GM19328 (cell line): Measurements from ENCODE around the gene RASSF3.

Experiments used
- ATAC-seq: cut with Tn5 transposase; IDR thresholded peaks from one replicate; pipeline ENCODE4 v1.9.1; 2021; ENCODE audit warnings: mild to moderate bottlenecking, moderate library complexity; ENCODE audit not compliant: unreplicated experiment

Gene RASSF3

DNA sequence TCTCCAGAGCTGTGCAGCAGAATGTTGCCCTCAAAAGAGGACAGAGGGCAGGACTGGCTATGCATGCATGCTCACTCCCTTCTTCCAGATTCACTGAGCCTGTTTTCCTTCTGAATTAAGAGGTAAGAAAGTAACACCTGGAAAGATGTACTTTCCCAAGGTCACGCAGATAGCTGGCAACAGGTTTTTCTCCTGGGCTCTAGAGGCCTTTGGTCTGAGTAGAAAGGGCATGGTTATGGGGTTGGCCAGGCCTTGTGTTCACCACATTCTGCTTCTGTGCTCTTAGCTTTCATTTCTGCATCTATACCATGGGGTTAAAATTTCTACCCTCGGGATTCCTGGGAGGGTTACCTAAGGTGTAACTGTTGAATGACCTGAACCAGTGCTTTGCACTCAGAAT is 57.5 kb downstream of the RASSF3 start:
- no peak for ATAC-seq

DNA sequence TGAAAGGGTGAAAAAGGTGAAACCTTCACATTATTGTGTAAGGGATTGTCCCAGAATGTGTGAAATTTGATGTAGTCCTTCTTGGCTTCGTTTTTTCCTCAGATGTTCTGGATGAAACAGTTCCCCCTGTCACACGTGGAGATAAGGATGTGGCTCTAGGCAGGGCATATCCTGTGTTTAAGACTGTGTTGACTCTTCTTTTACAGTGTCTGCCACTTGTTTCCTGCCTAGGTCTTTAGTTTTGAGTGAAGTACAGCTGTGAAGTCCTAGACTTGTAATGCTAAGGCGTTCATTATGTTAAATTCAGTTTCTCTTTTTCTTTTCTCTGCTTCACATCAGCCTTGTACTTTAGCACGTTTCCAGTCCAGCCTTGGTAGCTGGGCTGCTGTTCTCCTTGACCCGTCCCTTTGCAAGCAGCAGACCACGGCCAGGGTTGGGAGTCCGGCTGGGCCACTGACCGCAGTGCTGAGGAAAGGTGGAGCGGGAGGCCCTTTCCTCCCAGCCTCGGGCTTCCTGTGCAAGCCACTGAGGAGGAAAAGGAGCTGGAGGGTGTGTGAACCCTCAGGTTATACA is 59.1 kb downstream of the RASSF3 start:
- ATAC-seq = peak; percentile 61

DNA sequence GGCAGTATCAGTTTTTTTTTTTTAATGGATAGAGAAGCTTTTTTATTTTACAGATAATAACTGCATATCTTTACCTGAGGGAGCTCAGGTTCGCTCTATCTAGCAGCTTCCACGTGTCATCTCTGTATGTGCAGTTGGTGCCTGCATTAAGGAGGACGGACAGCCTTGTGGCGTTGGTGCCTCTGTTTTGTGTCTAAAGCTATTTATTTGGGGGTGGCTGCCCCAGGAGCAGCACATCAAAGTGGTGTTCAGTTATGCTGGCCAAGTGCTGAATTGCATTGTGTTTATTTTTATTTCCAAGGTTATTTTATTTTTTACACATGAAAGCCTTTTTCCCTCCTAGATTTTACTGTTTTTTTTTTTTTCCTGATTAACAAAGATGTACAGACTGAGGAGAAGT is 59.7 kb downstream of the RASSF3 start:
- ATAC-seq = no peak

DNA sequence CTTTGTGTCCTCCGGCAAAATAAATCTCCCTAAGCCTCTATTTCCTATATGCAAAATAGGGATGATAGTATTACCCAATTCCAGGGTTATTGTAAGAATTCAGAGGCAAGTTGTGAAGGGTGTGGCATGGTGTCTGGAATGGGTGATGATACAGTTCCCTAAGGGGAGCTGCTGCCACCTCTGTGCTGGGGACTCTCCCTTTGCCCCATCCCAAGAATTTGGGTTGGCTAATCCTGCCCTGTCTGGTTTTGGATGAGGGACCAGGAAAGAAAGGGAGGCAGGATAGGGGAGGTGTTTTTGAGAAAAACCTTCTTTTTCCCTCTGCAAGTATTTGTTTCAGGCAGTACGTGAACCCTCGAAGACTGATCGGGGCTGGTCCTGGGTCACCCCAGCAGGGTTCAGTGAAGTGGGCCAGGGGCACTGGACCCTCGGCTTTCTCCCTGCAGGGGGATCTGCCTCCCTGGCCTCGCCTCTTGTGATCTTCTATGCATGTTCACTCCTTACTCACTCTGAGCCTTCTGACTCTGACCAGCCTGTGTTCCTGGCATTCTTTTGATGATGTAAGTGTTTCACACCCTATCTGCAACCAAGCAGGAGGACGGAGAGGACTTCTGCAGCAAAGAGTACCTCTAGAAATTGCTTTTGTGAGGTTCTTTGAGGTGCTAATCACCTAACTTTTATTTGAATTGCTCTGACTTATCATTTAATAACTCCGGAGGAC is 60.8 kb downstream of the RASSF3 start:
- no peak for ATAC-seq

DNA sequence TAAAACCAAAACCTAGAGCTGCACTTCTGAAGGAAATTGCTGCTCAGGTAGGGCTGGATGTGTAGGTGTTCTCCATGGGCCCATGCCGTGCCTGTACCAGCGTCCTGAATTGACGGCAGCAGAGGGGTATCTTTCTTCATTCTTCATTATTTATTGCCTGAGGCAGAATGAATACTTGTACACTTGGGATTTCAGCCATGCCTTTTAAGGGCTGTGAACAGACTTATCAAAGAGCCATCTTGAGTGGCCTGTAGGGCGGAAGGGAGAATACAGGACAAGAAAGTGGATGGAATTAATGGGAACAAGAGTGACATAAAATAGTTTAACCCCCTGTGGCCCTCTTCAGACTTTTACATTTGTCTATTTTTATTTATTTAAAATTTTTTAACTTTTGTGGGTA is 61.4 kb downstream of the RASSF3 start:
- no peak for ATAC-seq

DNA sequence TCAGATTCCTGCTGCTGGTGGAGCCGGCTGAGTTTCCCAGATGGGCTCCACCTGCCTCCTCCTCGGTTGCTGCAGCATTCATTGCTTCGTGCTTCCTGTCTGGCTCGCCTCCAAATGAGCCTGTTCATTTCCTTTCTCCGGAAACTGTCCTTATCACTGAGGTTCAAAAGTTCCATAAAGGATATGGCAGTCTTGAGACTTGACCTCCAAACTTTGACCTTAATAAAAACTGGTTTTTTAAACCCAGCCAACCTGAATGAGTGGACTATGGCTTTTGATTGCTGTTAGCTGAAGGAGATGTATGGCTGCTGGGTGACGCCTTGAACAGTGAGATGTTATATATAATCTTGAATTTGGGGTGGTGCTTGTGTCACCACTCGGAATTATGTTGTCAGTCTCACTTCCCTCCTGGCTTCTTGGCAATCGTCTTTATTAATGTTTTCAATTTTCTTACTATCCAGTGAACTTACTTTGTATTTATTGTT is 62.7 kb downstream of the RASSF3 start:
- ATAC-seq = no peak

DNA sequence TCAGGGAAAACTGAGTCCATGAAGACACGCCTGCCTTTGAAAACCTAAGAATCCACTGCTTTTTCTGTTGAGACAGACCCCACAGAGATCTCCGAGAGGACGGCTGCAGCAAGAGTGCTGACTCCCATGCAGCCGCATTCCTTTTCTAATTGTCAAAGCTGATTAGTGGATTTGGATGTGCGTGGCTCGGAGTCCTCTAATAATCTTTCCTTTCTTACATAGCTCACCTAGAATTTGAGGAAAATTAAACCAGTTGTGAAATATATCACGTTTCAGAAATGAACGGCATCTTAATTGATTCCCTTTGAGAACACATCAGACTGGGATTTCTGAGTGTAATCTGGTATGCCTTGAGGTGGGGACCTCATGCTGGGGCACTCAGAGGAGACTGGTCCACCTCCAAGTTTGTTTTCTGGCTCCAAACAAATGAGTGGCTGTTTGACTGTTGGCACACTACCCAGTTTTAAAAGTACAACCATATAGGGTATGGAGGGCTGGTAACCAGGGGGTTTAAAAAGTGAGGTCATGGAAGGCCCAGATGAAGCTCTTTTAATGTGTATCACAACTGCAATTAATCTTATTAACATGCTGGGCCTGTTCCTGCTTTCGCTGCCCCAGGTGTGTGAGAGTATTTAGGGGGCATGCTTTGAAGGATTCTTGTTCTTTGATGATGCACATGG is 63.3 kb downstream of the RASSF3 start:
- no peak for ATAC-seq

DNA sequence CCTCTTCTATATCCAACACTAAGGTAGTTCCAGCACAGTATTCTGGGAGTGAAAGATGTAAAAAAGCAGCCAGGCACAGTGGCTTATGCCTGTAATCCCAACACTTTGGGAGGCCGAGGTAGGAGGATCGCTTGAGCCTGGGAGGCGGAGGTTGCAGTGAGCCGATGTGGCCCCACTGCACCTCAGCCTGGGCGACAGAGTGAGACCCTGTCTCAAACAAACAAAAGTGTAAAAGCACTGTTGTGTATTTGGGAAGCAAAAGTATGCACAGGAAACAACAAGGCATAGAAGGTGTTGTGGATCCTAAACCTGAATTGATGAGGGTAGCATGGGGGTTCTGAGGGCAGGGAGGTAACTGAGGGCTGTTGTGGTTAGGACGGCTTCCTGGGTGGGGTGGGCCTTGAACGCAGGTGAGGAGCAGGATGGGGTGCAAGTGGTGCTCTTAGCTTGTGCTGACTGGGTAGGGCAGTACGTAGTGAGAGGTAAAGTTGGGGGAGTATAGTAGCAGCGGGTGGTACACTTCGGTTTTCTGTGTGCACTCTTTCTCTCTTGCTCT is 64.2 kb downstream of the RASSF3 start:
- ATAC-seq = no peak

DNA sequence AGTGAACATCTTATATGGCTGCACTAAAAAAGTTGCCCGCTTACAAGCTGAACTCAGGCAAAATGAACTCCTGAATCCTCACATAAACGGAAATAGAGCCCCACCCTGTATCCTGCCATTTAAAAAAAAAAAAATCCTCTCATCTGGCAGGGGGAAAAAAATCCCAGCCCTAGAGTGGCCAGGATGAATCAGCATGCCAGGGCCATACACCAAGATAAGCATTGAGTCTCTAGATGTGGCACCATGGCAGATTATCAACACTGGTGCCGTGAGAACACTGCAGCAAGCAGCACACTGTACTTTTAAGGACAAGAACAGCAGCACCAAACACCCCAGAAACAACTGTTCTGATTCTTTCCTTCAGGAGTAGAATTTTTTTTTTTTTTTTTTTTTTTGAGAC is 65.5 kb downstream of the RASSF3 start:
- no peak for ATAC-seq

DNA sequence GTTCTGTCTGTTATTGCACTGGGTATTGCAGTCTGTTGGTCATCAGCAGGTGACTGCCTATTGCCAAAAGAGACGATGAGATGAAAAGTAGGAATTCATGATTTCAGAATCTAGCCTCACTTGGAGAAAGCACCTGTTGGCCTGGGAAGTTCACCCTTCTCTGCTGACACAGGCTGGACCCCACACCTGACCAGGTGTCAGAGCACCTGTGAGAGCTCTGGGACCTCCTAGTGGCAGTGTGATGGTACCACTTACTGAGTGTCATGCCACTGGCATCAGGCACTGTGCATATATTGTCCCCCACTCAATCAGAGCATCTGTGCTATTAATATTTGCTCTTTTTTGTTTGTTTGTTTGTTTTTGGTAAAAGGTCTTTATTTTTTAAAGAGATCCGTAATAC is 68.0 kb downstream of the RASSF3 start:
- no peak for ATAC-seq

DNA sequence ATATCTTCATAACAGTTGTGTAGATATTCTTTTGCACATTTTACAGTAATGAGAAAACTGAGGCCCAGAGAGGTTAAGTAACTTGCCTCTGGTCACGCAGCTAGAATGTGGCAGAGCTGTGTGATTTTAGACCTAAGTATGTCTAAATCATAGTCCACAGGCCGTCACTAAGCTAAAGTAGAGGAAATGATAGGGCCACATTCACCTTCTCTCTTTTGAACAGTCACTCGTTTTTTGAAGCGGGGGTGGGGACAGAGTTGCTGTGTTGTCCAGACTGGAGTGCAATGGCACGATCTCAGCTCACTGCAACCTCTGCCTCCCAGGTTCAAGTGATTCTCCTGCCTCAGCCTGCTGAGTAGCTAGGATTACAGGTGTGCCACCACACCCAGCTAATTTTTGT is 68.5 kb downstream of the RASSF3 start:
- no peak for ATAC-seq

DNA sequence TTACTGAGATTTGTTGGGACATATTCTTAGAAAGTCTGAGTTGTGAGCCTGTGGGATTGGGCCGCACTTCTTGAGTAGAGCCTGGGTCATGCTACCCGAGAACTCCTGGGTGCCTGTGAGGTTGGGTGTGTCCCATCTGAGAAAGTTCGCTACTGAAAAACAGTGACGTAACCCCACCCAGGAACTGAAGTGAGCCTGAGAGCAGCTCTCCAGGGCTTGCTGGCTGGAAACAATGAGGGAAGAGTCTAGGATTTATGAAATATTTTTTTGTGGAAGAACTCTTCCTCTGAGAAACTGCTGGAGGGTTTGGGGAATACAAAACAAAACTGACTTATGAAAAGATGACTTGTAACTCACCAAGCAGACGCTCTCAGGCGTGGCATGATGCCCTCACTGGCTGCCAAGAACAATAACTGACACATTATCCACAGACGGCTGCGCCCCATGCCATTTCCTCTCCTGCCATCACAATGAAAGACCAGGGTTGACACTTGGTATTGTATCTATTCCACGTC is 69.2 kb downstream of the RASSF3 start:
- no peak for ATAC-seq

DNA sequence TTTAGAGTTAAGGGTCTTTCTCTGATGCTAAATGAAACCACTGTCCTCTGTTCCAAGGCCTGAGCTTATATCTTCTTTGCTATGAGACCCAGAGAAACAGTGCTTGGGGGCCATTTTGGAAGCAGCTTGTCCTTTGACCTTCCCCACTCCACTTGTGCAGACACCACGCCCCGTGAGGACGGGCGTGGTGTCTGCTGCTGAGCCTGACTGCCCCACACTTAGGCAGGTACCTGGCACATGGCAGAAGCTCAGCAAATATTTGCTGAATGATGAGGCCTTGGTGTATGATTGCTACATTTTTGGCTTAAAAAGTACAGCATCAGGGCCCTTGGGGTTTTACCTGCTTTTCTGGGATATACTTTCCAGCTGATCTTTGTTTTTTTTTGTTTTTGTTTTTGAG is 69.9 kb downstream of the RASSF3 start:
- no peak for ATAC-seq

DNA sequence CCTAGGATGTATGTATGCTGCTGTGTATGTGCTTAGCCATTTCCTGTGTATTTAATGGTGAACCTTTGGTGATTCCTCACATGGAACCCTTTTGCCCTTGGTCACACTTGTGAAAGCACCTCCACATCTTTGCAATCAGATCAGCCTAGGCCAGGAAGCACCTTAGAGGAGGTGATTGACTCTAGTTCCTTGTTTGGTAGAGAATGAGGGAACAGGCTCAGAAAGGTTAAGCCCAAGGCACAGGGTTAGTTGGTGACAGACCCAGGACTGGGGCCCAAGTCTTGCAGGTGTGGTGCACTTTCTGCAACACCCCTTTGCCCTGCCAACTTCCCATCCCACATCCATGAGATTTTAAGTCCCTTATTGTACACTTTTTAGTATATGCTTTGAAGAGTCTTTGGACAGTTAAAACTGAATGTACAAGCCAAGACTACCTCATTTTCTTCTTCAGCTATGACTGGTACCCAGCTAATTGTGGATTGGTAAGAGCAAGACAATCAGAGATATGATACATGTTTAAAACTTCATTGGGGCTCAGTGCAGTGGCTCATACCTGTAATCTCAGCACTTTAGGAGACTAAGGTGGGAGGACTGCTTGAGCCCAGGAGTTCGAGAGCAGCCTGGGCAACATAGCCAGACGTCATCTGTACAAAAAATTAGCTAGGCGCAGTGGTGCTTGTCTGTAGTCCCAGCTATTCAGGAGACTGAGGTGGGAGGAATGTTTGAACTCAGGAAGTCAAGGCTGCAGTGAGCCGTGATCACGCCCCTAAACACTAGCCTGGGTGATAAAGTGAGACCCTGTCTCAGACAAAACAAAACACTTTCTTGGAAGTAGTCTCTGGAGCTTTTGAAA is 71.1 kb downstream of the RASSF3 start:
- no peak for ATAC-seq

DNA sequence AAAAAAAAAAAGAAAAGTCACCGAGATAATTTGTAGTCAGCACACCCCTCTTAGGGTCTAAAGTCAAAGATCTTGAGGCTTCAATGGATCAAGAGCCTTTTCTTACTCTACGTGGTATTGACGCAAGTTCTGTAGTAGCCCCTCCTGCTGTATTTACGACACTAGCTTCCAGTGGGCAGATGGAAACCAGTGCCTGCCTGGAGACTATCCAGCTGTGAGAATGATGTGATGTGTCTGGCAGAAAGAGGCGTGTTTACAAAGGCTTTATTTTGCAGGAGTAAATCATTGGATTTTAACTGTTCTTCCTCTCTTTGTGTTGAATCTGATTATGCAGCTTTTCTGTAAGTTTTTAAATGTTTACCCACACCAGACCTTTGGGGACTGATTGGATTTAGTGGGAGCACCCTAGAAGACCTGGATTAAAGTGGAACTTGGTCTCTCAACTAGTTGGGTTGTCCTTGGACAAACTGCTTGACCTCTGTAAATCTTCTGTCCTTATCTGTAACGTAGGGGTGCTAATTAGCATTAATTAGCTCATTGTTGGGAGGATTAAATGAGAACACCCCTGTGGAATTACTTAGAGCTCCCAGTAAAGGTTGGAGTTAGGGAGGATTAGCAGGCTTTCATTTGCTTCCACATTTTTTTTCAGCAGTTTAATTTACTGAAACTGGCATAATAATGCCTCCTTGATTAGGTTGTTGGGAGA is 72.4 kb downstream of the RASSF3 start:
- ATAC-seq = no peak

DNA sequence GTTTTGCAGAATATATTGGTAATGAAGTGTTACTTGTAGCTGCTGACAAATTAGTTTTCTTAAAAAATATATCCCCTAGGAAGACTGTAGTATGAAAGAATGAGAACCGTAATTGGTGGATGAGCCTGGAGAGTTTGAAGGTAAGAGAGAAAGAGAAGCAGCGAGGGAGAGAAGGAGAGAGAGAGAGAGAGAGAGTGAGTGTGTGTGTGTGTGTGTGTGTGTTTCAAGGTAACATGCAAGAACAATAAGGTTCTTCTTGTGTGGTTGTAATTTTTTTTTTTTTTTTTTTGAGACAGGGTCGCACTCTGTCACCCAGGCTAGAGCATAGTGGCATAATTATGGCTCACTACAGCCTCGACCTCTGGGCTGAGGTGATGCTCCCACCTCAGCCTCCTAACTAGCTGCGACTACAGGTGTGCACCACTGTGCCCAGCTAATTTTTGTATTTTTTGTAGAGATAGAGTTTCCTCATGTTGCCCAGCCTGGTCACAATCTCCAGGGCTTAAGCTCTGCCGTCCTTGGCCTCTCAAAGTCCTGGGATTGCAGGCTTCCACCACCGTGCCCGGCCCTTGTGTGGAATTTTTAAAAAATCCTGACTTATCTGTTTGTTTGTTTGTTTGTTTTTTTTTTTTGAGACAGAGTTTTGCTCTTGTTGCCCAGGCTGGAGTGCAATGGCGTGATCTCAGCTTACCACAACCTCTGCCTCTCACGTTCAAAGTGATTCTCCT is 73.7 kb downstream of the RASSF3 start:
- ATAC-seq = no peak

DNA sequence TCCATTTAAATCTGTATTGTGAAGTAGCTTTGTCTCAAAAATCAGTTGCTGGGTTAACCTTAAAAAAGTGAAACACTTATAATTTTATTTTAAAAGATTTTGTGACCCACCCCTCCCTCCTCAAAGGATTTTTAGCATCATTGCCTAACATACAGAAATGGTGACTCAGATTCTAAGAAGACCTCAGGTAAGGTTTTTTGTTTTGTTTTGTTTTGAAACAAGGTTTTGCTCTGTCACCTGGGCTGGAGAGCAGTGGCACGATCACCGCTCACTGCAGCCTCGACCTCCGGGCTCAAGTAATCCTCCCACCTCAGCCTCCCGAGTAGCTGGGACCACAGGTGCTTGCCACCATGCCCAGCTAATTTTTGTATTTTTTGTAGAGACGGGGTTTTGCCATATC is 74.8 kb downstream of the RASSF3 start:
- ATAC-seq = no peak

DNA sequence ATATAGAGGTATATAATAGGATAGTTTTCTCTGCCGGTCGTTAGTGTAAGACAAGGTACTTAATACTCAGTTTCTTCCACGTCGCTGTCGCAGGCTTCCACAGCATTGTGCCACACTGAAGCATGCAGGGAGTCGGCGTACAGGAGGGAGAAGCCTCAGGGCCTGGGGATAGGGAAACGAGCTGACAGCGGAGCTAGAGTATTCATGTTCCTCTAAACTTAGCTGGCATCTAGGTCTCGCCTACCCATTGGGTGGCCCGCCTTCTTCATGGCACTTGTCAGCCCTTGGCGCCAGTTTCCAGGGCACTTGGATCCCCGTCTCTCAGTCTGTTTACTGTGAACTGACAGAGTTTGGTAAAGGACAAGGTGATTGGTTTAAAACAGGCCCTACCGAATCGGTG is 75.3 kb downstream of the RASSF3 start:
- no peak for ATAC-seq

DNA sequence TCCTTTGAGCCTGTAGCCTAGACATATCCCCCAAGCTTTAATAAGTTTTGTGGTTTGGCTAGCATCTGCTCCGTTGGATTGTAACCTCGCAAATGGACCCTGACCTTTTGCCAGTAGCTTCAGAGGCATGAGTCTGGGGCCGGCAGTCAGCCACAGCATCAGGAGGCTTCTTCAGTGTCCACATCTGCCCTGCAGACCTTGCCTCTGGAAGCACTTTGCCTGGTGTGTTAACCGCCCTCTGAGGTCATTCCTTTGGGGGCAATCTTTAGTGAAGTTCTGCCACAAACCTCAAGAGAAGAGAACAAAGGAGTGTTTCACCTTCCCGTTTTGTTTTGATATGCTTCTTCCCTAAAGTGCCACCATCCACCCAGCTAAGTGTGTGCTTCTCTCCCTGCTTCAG is 77.5 kb downstream of the RASSF3 start:
- ATAC-seq = no peak

DNA sequence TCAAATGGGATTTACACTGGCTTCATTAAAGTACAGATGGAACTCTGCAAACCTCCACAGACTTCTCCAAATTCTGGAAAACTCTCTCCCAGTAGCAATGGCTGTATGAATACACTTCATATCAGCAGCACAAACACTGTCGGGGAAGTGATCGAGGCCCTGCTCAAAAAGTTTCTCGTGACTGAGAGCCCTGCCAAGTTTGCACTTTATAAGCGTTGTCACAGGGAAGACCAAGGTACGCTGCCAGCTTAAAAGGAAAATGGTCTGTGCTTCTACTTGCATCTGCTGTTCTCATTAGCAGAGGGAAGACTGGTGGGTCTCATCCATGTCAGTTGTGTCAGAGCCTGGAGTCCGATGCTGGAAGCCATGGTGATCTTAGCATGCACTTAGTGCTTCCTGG is 77.9 kb downstream of the RASSF3 start:
- ATAC-seq = no peak
